NCI-H1048 (cell line): ENCODE results near the gene KLHL8.
"Not testable (repeated sequence)": the region's sequence is repeated elsewhere in the genome, so short reads cannot be mapped to it uniquely, and the experiment has no call there.

Experiments
- DNase-seq: peaks from one replicate; lab custom pipeline; 2025; lab: John Stamatoyannopoulos, UW

KLHL8 gene

DNA sequence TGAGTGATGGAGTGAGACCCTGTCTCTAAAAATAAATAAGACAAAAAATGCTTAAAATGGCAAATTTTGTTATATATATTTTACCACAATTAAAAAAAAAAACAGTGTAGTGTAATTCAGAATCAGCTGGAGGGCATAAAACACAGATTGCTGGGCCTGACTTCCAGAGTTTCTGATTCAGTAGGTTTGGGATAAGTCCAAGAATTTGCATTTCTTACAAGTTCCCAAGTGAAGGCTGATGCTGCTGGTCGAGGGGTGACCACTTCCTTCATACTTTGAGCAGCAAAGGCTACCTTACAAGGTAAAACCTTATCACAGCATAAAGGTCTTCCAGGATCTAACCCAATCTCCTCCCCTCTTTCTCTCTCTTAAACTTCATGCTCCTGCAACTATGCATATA lies 40.7 kb downstream of the KLHL8 start:
- DNase-seq, result no peak

- DNase-seq, result no peak
Observed at GRCh38 chr4:87174672-87175071, 45.7 kb downstream of the KLHL8 start.

DNA sequence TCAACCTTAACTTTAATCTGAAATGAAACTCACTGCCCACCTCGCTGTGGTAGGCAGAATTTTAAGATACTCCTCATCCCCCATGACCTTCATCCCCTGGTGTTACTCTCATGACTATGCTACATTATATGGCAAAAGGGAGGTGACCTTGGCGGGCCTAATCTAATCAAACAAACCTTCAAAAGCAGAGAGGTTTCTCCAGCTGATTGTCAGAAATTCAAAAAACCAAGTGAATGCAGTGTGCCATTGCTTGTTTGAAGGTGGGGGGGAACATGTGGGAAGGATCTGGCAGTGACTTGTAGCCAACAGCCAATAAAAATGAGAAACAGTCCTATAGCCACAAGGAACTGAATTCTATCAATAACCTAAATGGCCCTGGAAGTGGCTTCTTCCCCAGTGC lies 48.5 kb downstream of the KLHL8 start:
- DNase-seq, result no peak

DNA sequence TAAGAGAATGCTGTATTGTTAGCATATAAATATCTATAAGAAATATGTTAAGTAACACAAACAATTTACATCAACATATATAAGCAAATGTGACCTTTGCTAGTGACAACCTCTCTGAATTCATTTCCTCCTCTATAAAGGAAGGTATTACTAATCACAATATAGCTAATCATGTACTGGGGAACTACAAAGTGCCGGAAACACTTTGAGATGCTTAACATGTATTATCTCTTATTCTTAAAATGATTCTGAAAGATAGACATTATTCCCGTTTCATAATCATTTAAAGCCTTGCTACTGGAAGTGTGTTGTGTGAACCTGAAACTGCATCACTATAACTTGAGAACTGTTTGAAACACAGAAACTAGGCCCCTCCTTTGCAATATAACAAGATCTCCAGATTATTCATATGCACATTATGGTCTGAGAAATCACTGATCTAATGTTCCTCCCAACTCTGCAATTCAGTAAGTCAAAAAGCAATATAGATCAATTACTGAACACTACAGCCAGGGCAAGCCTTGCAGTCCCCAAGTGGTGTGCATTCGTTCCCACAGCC lies 54.0 kb downstream of the KLHL8 start:
- DNase-seq, result no peak

DNA sequence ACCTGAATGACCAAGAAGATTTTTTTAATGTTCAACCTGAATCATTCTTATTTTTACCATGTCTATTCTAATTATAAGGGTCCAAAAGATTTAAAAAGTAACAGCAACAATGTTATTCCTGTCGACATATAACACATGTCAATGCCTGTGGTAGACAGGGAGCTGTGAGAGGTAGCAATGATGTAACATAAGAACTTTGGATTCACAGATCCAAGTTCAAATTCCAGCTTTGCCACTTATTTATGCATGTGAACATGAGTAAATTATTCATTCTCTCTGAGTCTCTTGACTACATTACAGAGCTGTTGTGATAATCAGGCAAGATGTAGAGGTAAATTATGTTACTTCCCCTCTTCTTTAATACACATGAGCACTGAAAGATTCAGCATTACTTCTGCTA lies 54.5 kb downstream of the KLHL8 start:
- DNase-seq, result no peak

DNA sequence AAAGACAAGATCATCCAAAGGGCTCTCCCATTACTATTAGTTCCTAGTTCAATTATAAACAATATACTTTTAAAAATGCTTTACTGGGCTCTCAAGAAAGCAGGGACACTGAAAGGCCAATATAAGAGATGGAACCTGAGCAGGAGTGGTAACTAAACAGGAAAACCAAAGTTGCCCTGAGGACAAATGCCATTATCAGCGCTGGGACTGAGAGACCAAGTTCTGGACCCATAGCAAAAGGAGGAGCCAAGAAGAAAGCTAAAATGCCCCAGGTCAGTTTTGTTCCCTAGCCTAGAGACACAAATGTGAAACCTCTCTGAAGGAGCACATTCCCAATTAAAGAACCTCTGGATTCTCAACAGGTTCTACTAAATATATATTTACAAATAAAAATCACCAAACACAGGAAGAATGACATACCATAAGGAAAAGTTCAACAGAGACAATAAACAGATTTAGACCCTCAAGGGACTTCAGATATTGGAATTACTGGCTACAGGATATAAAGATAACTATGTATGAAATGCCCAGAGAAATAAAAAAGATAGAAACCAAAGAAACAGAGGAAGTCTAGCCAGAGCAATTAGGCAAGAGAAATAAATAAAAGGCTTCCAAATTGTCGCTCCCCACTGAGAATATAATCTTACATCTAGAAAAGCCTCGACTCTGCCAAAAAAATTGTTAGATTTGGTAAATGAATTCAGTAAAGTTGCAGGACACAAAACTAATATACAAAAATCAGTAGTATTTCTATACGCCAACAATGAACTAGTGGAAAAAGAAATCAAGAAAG lies 67.1 kb downstream of the KLHL8 start:
- DNase-seq, result no peak

DNA sequence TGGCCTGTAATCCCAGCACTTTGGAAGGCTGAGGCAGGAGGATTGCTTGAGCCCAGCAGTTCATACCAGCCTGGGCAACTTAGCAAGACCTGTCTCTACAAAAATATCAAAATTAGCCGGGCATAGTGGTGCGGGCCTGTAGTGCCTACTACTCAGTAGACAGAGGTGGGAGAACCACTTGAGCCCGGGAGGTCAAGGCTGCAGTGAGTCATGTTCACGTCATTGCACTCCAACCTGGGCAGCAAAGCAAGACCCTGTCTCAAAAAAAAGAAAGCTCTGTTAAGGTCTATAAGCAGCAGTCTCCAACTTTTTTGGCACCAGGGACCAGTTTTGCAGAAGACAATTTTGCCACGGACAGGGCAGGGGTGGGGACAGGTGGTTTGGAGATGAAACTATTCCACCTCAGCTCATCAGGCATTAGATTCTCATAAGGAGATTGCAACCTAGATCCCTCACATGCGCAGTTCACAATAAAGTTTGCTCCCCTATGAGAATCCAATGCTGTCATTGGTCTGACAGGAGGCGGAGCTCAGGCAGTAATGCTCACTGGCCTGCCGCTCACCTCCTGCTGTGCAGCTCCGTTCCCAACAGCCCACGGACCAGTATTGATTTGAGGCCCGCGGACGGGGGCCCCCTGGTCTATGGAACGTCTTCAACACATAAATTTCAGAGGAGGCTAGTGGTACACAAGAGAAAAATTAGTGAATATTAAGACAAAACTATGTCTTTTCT lies 67.9 kb downstream of the KLHL8 start:
- no peak for DNase-seq

DNA sequence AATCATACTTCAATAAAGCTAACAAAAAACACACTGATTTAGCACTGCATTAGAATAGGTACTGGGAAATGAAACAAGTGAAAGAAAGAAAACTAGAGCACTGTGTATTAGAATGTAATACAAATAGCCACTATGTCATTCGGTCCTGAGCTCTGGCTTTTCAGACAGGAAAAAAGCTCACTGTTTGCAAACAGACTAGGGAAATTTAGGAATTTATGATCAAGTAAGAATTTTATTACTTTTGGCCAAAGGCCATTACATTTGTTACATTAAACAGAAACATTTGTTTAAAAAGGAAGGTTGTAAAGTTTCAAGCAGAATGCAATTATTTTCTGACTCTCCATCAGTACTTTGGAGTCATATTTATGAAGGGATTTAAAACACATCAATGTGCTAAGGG lies 68.7 kb downstream of the KLHL8 start:
- DNase-seq, result no peak

- DNase-seq, result peak; percentile 19
Observed at GRCh38 chr4:87150498-87151261, 69.7 kb downstream of the KLHL8 start.

GRCh38 chr4:87147116-87147515 lies 73.3 kb downstream of the KLHL8 start:
- no peak for DNase-seq

DNA sequence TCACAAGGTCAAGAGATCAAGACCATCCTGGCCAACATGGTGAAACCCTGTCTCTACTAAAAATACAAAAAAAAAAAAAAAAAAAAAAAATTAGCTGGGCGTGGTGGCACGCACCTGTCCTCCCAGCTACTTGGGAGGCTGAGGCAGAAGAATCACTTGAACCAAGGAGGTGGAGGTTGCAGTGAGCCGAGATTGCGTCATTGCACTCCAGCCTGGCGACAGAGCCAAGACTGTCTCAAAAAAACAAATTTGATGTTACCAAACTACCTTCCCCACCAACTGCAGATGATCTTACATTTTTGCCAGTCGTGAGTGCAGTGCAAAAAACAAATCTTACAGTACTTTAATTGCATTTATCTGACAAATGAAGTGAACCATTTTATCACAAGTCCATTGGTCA lies 74.5 kb downstream of the KLHL8 start:
- DNase-seq, result not testable (repeated sequence)

DNA sequence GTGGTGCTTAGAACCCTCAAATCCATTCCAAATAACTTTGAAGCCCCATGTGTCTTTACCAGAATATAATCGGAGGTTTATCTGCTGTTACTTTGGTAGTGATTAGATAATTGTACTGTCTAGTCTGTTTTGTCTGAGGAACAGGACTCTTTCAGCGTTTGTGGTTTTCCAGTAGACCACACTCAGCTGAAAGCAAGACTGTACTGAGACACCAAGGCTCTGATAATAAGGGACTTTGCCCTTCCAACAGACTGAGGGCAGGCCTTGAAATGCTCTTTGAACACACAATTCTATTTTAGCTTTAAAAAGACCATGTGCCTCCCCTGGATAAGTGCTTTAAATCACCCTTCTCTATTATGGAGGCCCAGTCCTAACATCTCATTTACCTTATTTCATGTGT lies 76.1 kb downstream of the KLHL8 start:
- DNase-seq, result no peak

- no peak for DNase-seq
Observed at GRCh38 chr4:87141428-87141827, 79.0 kb downstream of the KLHL8 start.

DNA sequence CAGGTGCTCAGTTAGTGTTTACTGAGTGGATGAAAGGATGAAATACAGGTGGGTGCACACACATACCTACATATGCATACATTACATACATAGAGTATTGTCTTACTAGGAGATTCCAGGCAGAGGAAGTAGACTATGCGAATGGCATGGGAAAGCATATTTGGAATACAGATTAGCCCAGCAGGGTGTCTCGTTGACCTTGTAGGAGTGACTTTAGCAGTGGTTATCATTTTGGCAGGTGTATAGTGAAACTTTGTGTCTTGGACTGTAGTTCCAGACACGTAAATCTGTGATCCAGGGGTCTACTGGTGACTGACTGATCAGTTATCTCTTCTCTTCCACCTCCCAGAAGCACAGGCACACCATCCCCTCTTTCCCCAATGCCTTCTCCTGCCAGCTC lies 86.3 kb downstream of the KLHL8 start:
- no peak for DNase-seq

GRCh38 chr4:87133183-87133582 lies 87.2 kb downstream of the KLHL8 start:
- no peak for DNase-seq

DNA sequence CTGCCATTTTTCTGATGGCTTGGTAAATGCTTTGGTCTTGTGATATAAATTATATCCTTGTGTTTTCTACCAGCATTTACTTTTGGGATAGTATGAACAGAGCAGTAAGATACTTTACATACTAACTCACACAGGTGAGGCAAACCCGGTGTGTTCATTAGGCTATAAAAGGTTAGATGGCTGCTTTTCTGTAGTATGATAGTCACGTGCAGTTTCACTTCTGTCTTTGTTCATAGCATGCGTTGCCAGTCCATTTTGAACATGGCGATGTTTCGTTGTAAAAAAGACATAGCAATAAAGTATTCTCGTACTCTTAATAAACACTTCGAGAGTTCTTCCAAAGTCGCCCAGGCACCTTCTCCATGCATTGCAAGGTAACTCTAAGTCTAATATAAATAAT lies 88.4 kb downstream of the KLHL8 start:
- no peak for DNase-seq

DNA sequence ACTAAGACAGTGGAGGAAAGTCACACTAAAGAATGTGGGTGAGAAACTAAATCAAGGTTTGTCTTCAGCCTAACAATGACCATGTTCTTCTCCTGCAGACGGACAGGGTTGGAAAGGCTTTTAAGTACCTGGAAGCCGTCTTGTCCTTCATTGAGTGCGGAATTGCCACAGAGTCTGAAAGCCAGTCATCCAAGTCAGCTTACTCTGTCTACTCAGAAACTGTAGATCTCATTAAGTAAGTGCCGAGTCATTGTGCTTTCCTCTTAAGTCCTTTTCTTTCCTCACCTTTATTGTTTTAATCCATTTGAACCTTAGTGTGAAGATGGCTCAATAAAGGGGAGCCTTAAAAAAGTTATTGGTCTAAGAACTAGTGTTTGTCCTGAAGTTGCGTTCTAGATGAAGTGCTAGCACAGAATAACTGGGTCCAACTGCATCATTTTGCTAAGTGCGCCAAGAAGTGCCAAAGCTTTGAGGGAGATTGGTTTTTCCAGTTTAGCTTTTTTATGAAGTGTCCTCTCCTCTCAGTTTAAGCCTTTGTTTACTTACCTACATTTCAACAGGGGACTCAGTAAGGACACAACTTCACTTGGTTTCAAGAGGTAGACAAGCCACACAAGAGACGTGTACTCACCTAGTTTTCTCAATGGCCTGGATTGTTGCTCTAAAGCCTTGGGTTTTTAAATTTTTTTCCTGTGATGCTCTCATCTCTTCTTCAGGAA lies 89.3 kb downstream of the KLHL8 start:
- no peak for DNase-seq

- DNase-seq, result no peak
Observed at GRCh38 chr4:87129681-87130080, 90.7 kb downstream of the KLHL8 start.

- DNase-seq, result no peak
Observed at GRCh38 chr4:87128006-87128705, 92.3 kb downstream of the KLHL8 start.

DNA sequence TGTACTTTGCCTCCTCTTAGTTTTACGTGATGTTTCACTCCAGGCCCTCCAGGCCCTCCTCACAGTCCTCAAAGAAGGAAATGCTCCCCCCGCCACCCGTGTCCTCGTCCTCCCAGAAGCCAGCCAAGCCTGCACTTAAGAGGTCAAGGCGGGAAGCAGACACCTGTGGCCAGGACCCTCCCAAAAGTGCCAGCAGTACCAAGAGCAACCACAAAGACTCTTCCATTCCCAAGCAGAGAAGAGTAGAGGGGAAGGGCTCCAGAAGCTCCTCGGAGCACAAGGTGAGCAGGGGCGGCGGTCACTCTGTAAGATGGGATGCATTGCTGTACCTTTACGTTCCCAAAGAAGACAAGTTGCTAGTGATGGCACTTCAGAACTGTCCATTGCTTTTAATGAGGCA lies 94.4 kb downstream of the KLHL8 start:
- DNase-seq, result no peak

- no peak for DNase-seq
Observed at GRCh38 chr4:87122252-87122651, 98.2 kb downstream of the KLHL8 start.
